ENCODE measurements around the gene CEBPZ.
"Not testable (repeated sequence)": the region's sequence is repeated elsewhere in the genome, so short reads cannot be mapped to it uniquely, and the experiment has no call there.

The CEBPZ gene

DNA sequence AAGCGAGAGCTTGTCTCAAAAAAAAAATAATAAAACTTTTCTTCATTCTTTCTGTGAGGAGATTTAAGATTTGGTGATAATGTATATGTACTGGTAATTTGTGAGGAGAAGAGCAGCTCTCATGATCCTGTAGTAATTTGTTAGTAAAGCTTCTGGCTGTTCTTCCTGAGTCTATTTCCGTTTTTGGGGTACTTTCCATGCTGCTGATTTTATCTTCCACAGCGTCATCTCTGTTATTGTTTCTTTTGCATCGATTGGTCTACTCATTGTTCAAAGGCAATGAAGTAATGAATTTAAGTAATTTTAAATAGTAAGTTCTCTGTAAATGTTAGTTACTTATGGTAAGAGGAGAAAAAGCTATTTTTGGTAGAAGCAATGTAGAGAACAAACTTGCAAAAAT, 12.0 kb upstream of the CEBPZ start:
- no peaks in the 10 kb centered on the region for H3K27me3 Mint-ChIP-seq
- no peak overlapping the region for H3K4me3 Mint-ChIP-seq
- no peaks in the 10 kb centered on the region for H3K9me3 Mint-ChIP-seq
- H3K4me1 Mint-ChIP-seq (ENCODE audit: low read depth): no peaks in the 10 kb centered on the region
- H3K36me3 Mint-ChIP-seq (ENCODE audit: low read depth): peaks cover 84% of the 10 kb centered on the region
- intact Hi-C loops (cut with micrococcal nuclease): no loop called here
- H3K27ac Mint-ChIP-seq: no peak overlapping the region

DNA sequence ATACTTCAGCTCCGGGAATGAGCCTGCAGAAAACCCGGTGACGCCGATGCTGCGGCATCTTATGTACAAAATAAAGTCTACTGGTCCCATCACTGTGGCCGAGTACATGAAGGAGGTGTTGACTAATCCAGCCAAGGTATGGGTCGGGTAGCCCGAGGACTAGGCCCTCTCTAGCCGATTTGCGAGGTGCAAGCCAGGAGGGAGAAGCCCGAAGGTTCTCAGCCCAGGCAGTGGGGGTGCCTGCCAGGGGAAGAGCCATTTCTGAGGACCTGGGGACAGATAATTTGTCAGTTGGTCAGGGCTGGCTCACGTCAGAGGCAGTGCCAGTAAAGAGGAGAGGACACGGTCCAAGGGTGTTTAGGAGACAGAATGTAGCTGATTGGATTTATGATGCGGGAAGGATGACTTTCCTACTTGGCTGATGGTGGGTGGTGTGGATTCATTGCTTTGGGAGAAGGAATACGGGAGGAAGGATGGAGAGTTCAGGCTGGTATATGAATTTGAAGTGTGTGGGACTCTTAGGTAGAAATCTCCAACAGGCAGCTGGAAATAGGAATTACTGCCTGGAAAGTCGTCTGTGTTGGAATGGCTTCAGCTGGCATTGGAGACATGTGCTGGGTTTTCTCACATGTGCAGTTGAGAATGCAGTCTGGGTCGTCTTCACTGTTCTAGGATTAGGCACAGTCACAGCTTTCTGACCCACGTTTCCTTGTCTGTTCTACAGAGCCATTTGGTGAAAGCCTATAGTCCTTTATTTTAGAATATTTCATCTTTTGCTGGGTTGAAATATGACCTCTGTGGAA, 936 bp upstream of the CEBPZ start:
- H3K27ac Mint-ChIP-seq: no peak overlapping the region
- no peak overlapping the region for H3K4me3 Mint-ChIP-seq
- peaks cover 25% of the 10 kb centered on the region for H3K4me1 Mint-ChIP-seq (ENCODE audit: low read depth)
- no peaks in the 10 kb centered on the region for H3K27me3 Mint-ChIP-seq
- peaks cover 8% of the 10 kb centered on the region for H3K9me3 Mint-ChIP-seq
- peaks cover 51% of the 10 kb centered on the region for H3K36me3 Mint-ChIP-seq (ENCODE audit: low read depth)
- intact Hi-C loops (cut with micrococcal nuclease): loop anchor here (5.0 to 10.0 kb wide), 2 partner anchors 35 to 148 kb away; partner anchors contain the start of genes CEBPZOS, GPATCH11 and HEATR5B

DNA sequence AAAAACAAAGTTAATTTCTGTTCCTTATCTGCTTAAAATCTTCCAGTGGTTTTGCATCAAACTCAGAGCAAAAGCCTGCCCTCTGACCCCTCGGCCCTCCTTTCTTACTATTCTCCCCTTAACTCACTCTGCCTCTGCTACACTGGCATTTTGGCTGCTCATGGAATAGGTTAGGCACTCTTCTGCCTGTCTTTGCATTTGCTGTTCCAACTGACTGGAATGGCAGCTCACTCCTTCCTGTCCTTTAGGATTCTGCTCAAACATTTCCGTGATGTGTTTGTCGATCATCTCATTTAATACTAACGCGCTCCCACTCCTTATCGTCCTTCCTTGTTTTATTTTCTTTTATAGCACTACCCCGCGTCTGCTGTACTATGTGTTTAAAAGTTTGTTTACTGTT, 815 bp downstream of the CEBPZ start:
- Mint-ChIP-seq H3K9me3 (no peaks in the 10 kb centered on the region), H3K4me1 (ENCODE audit: low read depth) (peaks cover 28% of the 10 kb centered on the region), H3K4me3 (no peak overlapping the region), H3K27me3 (no peaks in the 10 kb centered on the region), H3K36me3 (ENCODE audit: low read depth) (peaks cover 45% of the 10 kb centered on the region), H3K27ac (no peak overlapping the region)
- intact Hi-C loops (cut with micrococcal nuclease): loop anchor here (2.0 to 10.0 kb wide), 3 partner anchors 33 to 146 kb away; partner anchors contain the start of genes CEBPZOS, GPATCH11 and HEATR5B

DNA sequence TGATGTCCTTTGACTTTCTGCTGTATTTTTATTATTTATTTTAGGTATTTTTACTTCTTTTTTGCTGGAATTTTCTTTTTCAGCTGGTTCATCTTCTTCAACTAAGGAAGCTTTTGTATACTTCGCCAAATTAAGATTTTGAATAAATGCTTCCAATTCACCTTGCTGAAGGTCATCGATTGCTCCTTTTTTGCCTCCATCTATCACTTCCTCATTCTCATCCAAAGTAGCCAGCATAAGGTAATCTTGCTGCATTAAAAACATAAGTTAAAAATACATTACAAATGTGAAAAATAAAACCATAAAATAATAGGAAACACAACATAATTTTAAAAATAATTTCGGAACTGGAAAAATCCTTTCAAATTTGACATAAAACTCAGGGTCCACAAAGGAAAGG, 2.6 kb downstream of the CEBPZ start:
- Mint-ChIP-seq H3K27me3 (no peaks in the 10 kb centered on the region), H3K9me3 (no peaks in the 10 kb centered on the region), H3K4me1 (ENCODE audit: low read depth) (peaks cover 30% of the 10 kb centered on the region), H3K4me3 (no peak overlapping the region), H3K27ac (no peak overlapping the region), H3K36me3 (ENCODE audit: low read depth) (peaks cover 41% of the 10 kb centered on the region)
- intact Hi-C loops (cut with micrococcal nuclease): no loop called here

DNA sequence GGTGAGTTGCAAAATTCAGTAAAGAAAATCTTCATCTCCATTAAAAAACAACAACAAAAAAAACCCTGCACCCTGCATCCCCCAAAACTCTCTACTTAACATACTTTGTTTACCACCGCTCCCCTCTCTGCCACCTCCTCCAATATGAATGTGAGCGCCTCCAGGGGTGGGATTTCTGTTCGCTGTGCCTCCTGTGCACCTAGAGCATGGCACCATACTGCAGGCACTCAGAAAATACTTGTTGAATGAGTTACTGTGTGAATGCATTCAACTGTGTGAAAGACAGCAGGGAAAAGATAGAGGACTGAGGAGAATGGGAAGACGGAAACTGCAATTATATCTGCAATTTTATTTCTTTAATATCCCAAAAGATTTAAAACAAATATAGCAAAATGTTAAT, 4.5 kb downstream of the CEBPZ start:
- H3K4me3 Mint-ChIP-seq: no peak overlapping the region

DNA sequence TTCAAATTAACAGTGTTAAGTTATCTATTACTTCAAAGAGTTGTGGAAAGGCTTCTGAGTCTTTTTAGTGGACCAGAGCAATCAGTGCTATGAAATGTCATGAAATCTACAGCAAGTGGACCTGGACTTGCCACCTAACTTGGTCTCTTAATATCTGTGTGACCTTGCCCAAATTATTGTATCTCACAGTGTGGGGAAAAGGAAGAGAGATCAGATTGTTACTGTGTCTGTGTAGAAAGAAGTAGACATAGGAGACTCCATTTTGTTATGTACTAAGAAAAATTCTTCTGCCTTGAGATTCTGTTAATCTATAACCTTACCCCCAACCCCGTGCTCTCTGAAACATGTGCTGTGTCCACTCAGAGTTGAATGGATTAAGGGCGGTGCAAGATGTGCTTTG, 6.3 kb downstream of the CEBPZ start:
- peaks cover 31% of the 10 kb centered on the region for H3K4me1 Mint-ChIP-seq (ENCODE audit: low read depth)
- H3K27ac Mint-ChIP-seq; intact Hi-C loops (cut with micrococcal nuclease); H3K27me3 Mint-ChIP-seq; H3K9me3 Mint-ChIP-seq; H3K4me3 Mint-ChIP-seq: not testable (repeated sequence)
- H3K36me3 Mint-ChIP-seq (ENCODE audit: low read depth): peaks cover 76% of the 10 kb centered on the region

More for the DNA sequence above, 4.5 kb downstream of the CEBPZ start:
- intact Hi-C loops (cut with micrococcal nuclease): no loop called here
- Mint-ChIP-seq H3K27me3 (no peaks in the 10 kb centered on the region), H3K36me3 (ENCODE audit: low read depth) (peaks cover 59% of the 10 kb centered on the region), H3K9me3 (no peaks in the 10 kb centered on the region), H3K4me1 (ENCODE audit: low read depth) (peaks cover 31% of the 10 kb centered on the region), H3K27ac (no peak overlapping the region)

DNA sequence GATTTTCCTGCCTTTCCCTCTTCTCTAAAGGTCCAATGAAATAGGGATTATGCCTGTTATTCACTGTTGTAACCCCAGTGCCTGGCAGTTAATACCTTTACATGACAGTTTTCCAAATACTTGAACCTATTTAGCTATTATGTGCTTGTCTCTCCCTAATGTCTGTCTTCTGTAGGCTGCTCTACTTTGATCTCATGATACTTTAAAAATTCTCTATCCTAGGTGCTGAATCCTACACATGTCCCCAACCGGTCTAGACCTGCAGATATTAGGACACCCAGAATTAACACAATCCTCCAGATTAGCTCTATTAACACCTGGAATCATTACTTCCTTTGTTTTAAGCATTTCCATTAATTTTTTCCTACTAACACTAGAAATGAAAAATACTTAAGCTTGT, 7.3 kb downstream of the CEBPZ start:
- Mint-ChIP-seq H3K27me3 (no peaks in the 10 kb centered on the region), H3K9me3 (no peaks in the 10 kb centered on the region), H3K27ac (no peak overlapping the region), H3K4me3 (no peak overlapping the region), H3K4me1 (ENCODE audit: low read depth) (peaks cover 26% of the 10 kb centered on the region), H3K36me3 (ENCODE audit: low read depth) (peaks cover 87% of the 10 kb centered on the region)
- intact Hi-C loops (cut with micrococcal nuclease): no loop called here

DNA sequence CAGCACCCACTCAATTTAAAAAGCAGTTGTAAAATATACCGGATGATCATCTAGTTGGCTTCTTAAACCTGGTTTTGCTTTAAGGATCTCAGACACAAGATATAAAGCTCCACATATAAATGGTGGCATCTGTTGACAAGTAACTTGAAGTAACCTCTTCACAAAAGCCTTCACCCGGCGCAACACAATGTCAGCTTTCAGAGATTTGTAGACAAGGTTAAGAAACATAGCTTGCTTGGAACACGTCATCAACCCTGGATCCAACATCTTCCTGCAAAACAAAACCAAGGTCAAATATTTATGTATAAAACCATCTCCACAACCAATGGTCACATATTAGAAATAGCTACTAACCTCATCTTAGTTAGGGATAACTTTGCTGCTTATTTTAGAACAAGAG, 8.3 kb downstream of the CEBPZ start:
- Mint-ChIP-seq H3K9me3 (no peaks in the 10 kb centered on the region), H3K27ac (no peak overlapping the region), H3K4me3 (no peak overlapping the region), H3K36me3 (ENCODE audit: low read depth) (peaks cover 87% of the 10 kb centered on the region), H3K4me1 (ENCODE audit: low read depth) (peaks cover 26% of the 10 kb centered on the region), H3K27me3 (no peaks in the 10 kb centered on the region)
- intact Hi-C loops (cut with micrococcal nuclease): no loop called here

DNA sequence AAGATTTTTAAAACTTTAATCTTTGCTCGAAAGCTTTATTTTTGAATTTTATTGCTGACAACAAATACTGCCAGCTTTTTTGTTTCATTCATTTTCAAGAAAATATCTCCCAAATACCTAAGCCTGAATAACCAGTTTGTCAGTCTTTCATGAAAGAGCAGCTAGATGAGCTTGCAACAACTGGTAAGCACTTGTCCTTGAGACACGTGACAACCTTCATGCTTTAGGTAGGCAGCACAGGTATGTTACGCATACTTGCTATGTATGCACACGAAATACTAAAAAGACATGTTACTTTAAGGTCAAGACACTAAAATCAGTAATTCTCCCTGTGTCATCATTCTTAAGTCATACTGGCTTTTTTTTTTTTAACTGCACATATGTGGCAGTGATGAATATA, 12.3 kb downstream of the CEBPZ start:
- Mint-ChIP-seq H3K27me3 (no peaks in the 10 kb centered on the region), H3K4me3 (no peak overlapping the region), H3K36me3 (ENCODE audit: low read depth) (peaks cover 87% of the 10 kb centered on the region), H3K9me3 (no peaks in the 10 kb centered on the region), H3K27ac (no peak overlapping the region), H3K4me1 (ENCODE audit: low read depth) (peaks cover 8% of the 10 kb centered on the region)
- intact Hi-C loops (cut with micrococcal nuclease): no loop called here

DNA sequence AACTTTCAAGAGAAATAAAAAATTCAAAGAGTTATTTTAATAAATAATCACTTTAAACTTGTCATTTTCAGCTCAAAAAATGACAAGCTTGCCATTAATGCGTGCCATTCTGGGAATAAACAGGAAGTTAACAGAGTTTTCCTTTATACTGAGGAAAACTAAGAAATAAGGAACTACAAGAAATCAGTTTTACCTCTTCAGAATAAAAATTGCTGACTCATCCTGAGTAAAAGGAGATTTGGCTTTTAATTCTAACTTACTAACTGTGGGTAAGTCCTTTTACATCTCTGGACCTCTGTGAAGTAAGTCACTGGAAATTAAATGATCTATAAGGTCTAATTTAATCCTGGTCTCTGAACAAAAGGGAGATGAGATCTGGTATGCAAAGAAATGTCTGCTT, 16.1 kb downstream of the CEBPZ start:
- intact Hi-C loops (cut with micrococcal nuclease): no loop called here
- no peaks in the 10 kb centered on the region for H3K27me3 Mint-ChIP-seq
- peaks cover 86% of the 10 kb centered on the region for H3K36me3 Mint-ChIP-seq (ENCODE audit: low read depth)
- H3K4me1 Mint-ChIP-seq (ENCODE audit: low read depth): peaks cover 14% of the 10 kb centered on the region
- peak overlapping the region; percentile 48 for H3K27ac Mint-ChIP-seq
- no peak overlapping the region for H3K4me3 Mint-ChIP-seq
- no peaks in the 10 kb centered on the region for H3K9me3 Mint-ChIP-seq

DNA sequence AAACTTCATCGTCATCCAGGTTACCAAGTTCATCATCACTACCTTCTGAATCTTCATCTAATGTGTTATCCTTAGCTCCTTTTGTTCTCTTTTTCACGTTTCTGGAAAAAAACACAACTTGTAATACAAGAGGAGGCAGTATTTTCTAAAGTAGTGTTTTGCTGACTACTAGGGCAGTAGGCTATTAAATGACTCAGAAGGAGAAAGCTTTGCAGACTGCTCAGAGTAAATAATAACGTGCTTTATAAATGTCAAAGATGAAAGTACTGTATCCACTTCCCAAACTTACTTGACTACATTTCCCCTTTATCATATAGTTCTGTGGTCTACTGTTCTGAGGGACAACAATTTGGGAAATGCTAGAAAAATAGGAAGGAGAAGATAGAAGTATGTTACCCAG, 19.5 kb downstream of the CEBPZ start:
- H3K27ac Mint-ChIP-seq: no peak overlapping the region
- H3K9me3 Mint-ChIP-seq: peaks cover 28% of the 10 kb centered on the region
- H3K27me3 Mint-ChIP-seq: no peaks in the 10 kb centered on the region
- intact Hi-C loops (cut with micrococcal nuclease): no loop called here
- H3K36me3 Mint-ChIP-seq (ENCODE audit: low read depth): peaks cover 86% of the 10 kb centered on the region
- no peak overlapping the region for H3K4me3 Mint-ChIP-seq
- peaks cover 19% of the 10 kb centered on the region for H3K4me1 Mint-ChIP-seq (ENCODE audit: low read depth)

DNA sequence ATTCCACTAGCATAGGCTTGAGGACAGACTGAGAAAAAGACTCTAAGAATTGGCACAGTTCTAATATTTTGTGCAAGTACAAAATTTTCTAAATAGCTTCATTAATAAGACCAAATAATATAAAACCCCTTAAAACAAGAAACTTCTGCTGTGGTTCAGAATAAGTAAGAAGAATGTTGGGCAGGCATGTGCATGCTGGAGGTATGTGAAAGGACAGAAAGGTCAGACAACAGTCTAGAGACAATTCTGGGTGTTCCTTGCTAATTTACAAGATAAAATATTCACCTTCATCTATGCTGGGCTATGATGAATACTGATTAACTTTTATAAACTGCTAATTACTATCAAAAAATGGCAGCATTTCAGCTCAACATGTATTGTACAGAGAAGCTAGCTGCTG, 20.2 kb downstream of the CEBPZ start:
- H3K27ac Mint-ChIP-seq: no peak overlapping the region
- intact Hi-C loops (cut with micrococcal nuclease): no loop called here
- H3K36me3 Mint-ChIP-seq (ENCODE audit: low read depth): peaks cover 86% of the 10 kb centered on the region
- no peaks in the 10 kb centered on the region for H3K27me3 Mint-ChIP-seq
- peaks cover 19% of the 10 kb centered on the region for H3K4me1 Mint-ChIP-seq (ENCODE audit: low read depth)
- no peak overlapping the region for H3K4me3 Mint-ChIP-seq
- H3K9me3 Mint-ChIP-seq: peaks cover 35% of the 10 kb centered on the region

DNA sequence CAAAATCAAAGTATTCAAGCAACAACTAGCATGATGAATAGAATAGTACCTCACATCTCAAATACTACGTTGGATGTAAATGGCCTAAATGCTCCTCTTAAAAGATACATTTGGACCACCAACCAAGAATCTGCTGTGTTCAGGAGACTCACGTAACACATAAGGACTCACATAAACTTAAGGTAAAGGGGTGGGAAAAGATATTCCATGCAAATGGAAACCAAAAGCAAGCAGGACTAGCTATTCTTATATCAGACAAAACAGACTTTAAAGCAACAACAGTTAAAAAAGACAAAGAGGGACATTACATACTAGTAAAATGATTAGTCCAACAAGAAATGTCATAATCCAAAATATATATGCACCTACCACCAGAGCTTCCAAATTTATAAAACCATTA, 24.6 kb downstream of the CEBPZ start:
- H3K27ac Mint-ChIP-seq; intact Hi-C loops (cut with micrococcal nuclease); H3K4me3 Mint-ChIP-seq; H3K27me3 Mint-ChIP-seq: not testable (repeated sequence)
- peaks cover 51% of the 10 kb centered on the region for H3K9me3 Mint-ChIP-seq
- H3K4me1 Mint-ChIP-seq (ENCODE audit: low read depth): peaks cover 10% of the 10 kb centered on the region
- H3K36me3 Mint-ChIP-seq (ENCODE audit: low read depth): peaks cover 92% of the 10 kb centered on the region

DNA sequence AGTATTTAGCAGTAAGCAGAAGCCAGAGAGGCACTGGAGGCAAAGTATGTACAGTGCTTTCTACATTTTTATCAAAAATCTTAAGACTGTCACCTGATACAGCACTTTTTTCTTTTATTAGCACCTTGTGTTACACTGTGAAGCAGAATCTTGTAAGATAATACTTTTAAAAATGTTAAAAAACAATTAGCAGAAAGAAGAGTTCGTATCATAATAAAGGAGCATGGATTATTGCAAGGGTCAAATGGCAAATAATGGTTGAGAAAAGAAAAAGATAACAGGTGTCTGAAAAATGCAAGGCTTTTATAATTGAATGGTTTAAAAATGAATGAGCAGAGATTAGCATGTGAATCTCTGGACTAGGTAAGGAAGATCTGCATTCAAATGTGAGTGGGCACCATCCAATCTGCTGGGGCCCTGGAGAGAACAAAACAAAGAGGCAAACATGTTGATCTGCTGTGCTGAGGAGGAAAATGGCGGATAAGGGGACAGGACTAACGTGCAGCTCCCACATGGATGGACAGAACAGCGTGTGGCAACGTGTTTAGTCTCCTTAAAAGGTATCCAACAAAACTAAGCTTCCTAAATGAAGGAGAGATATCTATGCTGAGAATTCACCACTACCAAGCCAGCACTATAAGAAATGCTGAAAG, 25.6 kb downstream of the CEBPZ start:
- H3K4me3 Mint-ChIP-seq: no peak overlapping the region
- peaks cover 9% of the 10 kb centered on the region for H3K4me1 Mint-ChIP-seq (ENCODE audit: low read depth)

More for the DNA sequence above, 25.6 kb downstream of the CEBPZ start:
- intact Hi-C loops (cut with micrococcal nuclease): no loop called here
- peaks cover 51% of the 10 kb centered on the region for H3K9me3 Mint-ChIP-seq
- H3K27ac Mint-ChIP-seq: no peak overlapping the region
- no peaks in the 10 kb centered on the region for H3K27me3 Mint-ChIP-seq
- peaks cover 92% of the 10 kb centered on the region for H3K36me3 Mint-ChIP-seq (ENCODE audit: low read depth)

Data from dendritic cell treated with granulocyte-macrophage colony-stimulating factor and Interleukin-4, amounts not matched to agents 40 ng/mL and 50 ng/mL, for 4 days (primary cell).